Activated naive CD4-positive, alpha-beta T cell treated with Interleukin-2 at 50 U/mL for 16 hours (primary cell): ENCODE measurements around the gene NFKBIE.

Experiments used
- DNase-seq: peaks from one replicate; pipeline ENCODE4 v3.0.0-alpha.2; 2020

The NFKBIE gene

GRCh38 chr6:44257025-44257752 lies 8.2 kb downstream of the NFKBIE start, which contains the start of gene SLC35B2:
Gene SLC35B2, minus strand, starts transcription at chr6:44257528. Its CDS starts 118 bp downstream, at chr6:44257410.
- peak; percentile 71 for DNase-seq

- peak; percentile 34 for DNase-seq
Observed at GRCh38 chr6:44256775-44257024, 8.7 kb downstream of the NFKBIE start.

GRCh38 chr6:44255871-44256774 lies 9.2 kb downstream of the NFKBIE start:
- DNase-seq = peak; percentile 36

- DNase-seq = peak; percentile 47
Observed at GRCh38 chr6:44255105-44255808, 10.1 kb downstream of the NFKBIE start.

GRCh38 chr6:44254191-44255104 lies 10.9 kb downstream of the NFKBIE start:
- DNase-seq = peak; percentile 43

- peak; percentile 63 for DNase-seq
Observed at GRCh38 chr6:44253307-44254101, 11.8 kb downstream of the NFKBIE start.

- DNase-seq = no peak
Observed at GRCh38 chr6:44251576-44252524, 13.5 kb downstream of the NFKBIE start.

GRCh38 chr6:44250718-44251123 lies 14.6 kb downstream of the NFKBIE start:
- DNase-seq = no peak

- DNase-seq = no peak
Observed at GRCh38 chr6:44250067-44250717, 15.2 kb downstream of the NFKBIE start.

- DNase-seq = no peak
Observed at GRCh38 chr6:44249082-44249748, 16.1 kb downstream of the NFKBIE start.

GRCh38 chr6:44248579-44248978 lies 16.8 kb downstream of the NFKBIE start:
- DNase-seq = no peak

- peak; percentile 92 for DNase-seq
Observed at GRCh38 chr6:44247338-44248302, 17.7 kb downstream of the NFKBIE start.

GRCh38 chr6:44246663-44247337 lies 18.6 kb downstream of the NFKBIE start, which contains the start of gene HSP90AB1:
Gene HSP90AB1, plus strand, starts transcription at chr6:44247101. Its CDS starts 1,529 bp downstream, at chr6:44248630.
- peak; percentile 98 for DNase-seq

- peak; percentile 89 for DNase-seq
Observed at GRCh38 chr6:44245912-44246662, 19.3 kb downstream of the NFKBIE start.

- no peak for DNase-seq
Observed at GRCh38 chr6:44245391-44245911, 19.9 kb downstream of the NFKBIE start.

GRCh38 chr6:44243345-44243744 lies 22.0 kb downstream of the NFKBIE start:
- no peak for DNase-seq
